OCI-LY3 (cell line): ENCODE results near the gene KRTAP19-6.

Experiments
- CTCF ChIP-seq: fragments of 200-600, 300-600 bp; sonication (generic); IDR thresholded peaks from 2 replicates; pipeline ENCODE4 v1.5.1; 2014; ENCODE audit warnings: antibody characterized with exemption, low read length, low read depth
- EZH2phosphoT487 ChIP-seq: fragments of 200-600 bp; shearing (Covaris generic); IDR thresholded peaks from 2 replicates; pipeline ENCODE4 v1.6.1; 2018; ENCODE audit warnings: antibody characterized with exemption, mixed run types, low read depth

- TF ChIP-seq CTCF = no peak
- no peak for TF ChIP-seq EZH2phosphoT487
These were observed 19.7 kb upstream of the KRTAP19-6 start, which contains the start of gene KRTAP19-7 for GRCh38 chr21:30561264-30561895.
